ENCODE data around the gene ATP4B. TPM values are rescaled to one million over a fixed set of nuclear protein-coding genes. Genes with fewer than 3 reads are reported as not detected.

ATP4B gene
- total RNA-seq (2021) (not detected in 2 replicates), Bru-seq, nascent RNA (not detected), BruChase-seq, experiment 1, labeled RNA remaining after a 2-hour chase (not detected), BruChase-seq, experiment 2, labeled RNA remaining after a 6-hour chase (not detected)
- long read RNA-seq: 0 reads

GRCh38 chr13:113657851-113658741 lies at the start of gene ATP4B:
TSS of gene ATP4B (minus strand) at chr13:113658198. CDS start at chr13:113658144, 54 bp downstream.
- H3K9me3 ChIP-seq (ENCODE audit: low read depth, low read length, poor library complexity, severe bottlenecking): peaks cover 9% of the 10 kb centered on the region
- DNase-seq (ENCODE audit: low spot score): no peak
- POLR2A ChIA-PET (ENCODE audit: low non-redundant PET): no interaction called here
- no peak within 1 kb of the TSS for H3K4me3 ChIP-seq (ENCODE audit: low read depth, low read length, poor library complexity, severe bottlenecking)
- no peaks in the 10 kb centered on the region for H3K27me3 ChIP-seq (replicated peaks; ENCODE audit: insufficient read depth, low read depth, low read length, poor library complexity)
- H3K36me3 ChIP-seq (ENCODE audit: insufficient read depth, low read length, poor library complexity, severe bottlenecking): no peaks in the 10 kb centered on the region
- H3K4me1 ChIP-seq (ENCODE audit: insufficient read depth, low read length, poor library complexity, severe bottlenecking): peaks cover 10% of the 10 kb centered on the region
- TF ChIP-seq CTCF (conservative IDR thresholded peaks at IDR 0.05; ENCODE audit: low read depth, low read length): no peak
- TF ChIP-seq EZH2 (IDR thresholded peaks at IDR 0.05; ENCODE audit: borderline replicate concordance, low read depth, low read length, poor library complexity, severe bottlenecking): no peak
- CTCF ChIA-PET: no interaction called here
- no peak within 1 kb of the TSS for H3K27ac ChIP-seq (ENCODE audit: low read depth, low read length, poor library complexity, severe bottlenecking)
- intact Hi-C loops (cut with micrococcal nuclease; ENCODE audit: unreplicated experiment): no loop called here
- no TSS peak for BruUV-seq (replicated peaks)

GRCh38 chr13:113672002-113672651 lies 14.1 kb upstream of the ATP4B start:
- no peak overlapping the region for H3K27ac ChIP-seq (ENCODE audit: low read depth, low read length, poor library complexity, severe bottlenecking)
- ChIA-PET CTCF (no interaction called here), POLR2A (ENCODE audit: low non-redundant PET) (no interaction called here)
- no peaks in the 10 kb centered on the region for H3K4me1 ChIP-seq (ENCODE audit: insufficient read depth, low read length, poor library complexity, severe bottlenecking)
- no peaks in the 10 kb centered on the region for H3K9me3 ChIP-seq (ENCODE audit: low read depth, low read length, poor library complexity, severe bottlenecking)
- no peaks in the 10 kb centered on the region for H3K27me3 ChIP-seq (replicated peaks; ENCODE audit: insufficient read depth, low read depth, low read length, poor library complexity)
- BruUV-seq (replicated peaks): no TSS peak
- intact Hi-C loops (cut with micrococcal nuclease; ENCODE audit: unreplicated experiment): no loop called here
- no peak overlapping the region for H3K4me3 ChIP-seq (ENCODE audit: low read depth, low read length, poor library complexity, severe bottlenecking)
- TF ChIP-seq EZH2 (IDR thresholded peaks at IDR 0.05; ENCODE audit: borderline replicate concordance, low read depth, low read length, poor library complexity, severe bottlenecking): no peak
- TF ChIP-seq CTCF (conservative IDR thresholded peaks at IDR 0.05; ENCODE audit: low read depth, low read length): no peak
- DNase-seq (ENCODE audit: low spot score): no peak
- no peaks in the 10 kb centered on the region for H3K36me3 ChIP-seq (ENCODE audit: insufficient read depth, low read length, poor library complexity, severe bottlenecking)

DNA sequence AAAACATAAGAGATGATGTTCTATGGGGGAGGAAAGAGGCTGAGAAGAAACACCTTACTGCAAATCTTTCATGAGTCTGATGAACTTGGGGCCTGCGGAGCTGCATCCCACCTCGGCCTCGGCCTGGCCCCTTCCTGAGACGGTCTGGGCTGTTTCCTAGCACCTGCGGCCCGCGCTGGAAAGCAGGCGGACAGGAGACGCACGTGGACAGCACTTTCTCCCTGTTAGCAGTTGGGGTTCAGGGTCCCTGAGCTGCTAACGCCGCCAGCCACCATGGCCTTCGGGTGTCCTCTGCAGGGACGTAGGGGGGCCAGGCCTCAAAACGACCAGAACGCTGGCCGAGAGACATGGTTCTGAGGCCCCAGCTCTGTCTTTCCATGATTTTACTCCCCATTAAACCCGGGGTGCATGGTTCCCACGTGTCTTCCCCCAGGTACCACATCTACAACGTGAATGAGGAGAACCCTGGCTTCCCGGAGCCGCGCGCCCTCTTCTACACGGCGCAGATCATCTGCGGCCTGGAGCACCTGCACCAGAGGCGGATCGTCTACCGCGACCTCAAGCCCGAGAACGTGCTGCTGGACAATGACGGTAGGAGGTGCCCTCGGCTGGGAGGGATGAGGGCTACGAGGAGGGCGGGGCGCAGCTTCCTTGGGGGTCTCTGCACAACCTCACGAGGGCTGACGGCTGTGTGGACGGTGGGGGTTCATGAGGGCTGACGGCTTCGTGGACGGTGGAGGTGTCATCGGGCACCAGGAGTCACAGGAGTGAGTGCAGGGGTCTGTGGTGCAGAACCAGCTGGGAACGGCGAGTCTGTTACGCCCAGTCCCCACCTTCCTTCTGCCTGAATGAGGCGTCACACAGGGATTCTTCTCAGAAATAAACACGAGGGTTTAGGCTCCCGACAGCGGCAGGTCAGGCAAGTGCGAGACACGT lies 13.3 kb upstream of the ATP4B start:
- no TSS peak for BruUV-seq (replicated peaks)

More for the DNA sequence above, 13.3 kb upstream of the ATP4B start:
- Histone ChIP-seq H3K4me3 (ENCODE audit: low read depth, low read length, poor library complexity, severe bottlenecking) (no peak overlapping the region), H3K27ac (ENCODE audit: low read depth, low read length, poor library complexity, severe bottlenecking) (no peak overlapping the region), H3K9me3 (ENCODE audit: low read depth, low read length, poor library complexity, severe bottlenecking) (no peaks in the 10 kb centered on the region), H3K36me3 (ENCODE audit: insufficient read depth, low read length, poor library complexity, severe bottlenecking) (no peaks in the 10 kb centered on the region), H3K27me3 (replicated peaks; ENCODE audit: insufficient read depth, low read depth, low read length, poor library complexity) (no peaks in the 10 kb centered on the region), H3K4me1 (ENCODE audit: insufficient read depth, low read length, poor library complexity, severe bottlenecking) (no peaks in the 10 kb centered on the region)
- CTCF ChIA-PET: no interaction called here
- no peak for TF ChIP-seq EZH2 (IDR thresholded peaks at IDR 0.05; ENCODE audit: borderline replicate concordance, low read depth, low read length, poor library complexity, severe bottlenecking)
- no peak for DNase-seq (ENCODE audit: low spot score)
- intact Hi-C loops (cut with micrococcal nuclease; ENCODE audit: unreplicated experiment): no loop called here
- POLR2A ChIA-PET (ENCODE audit: low non-redundant PET): no interaction called here

All from A673 (cell line).